Measurements from ENCODE around the gene KCNJ1.

The KCNJ1 gene

DNA sequence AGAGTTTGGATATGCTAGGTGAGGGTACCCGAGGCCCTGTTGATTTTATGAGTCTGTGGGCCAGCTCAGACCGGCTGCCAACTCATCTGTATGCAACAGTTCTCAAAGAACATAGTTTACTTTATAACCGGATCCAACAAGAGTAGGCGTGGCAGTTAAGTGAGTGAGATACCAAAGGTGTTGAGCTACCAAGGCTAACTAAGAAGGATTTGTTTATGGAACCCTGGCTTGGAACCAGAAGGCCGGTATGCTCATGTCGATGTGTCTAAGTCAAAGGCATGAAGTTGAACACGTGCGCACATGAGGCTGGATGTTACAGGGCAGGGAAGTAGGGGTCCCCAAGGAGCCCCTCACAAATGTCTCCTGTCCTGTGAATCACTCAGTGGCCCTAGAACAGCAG lies at the start of gene KCNJ1:
KCNJ1 (minus strand) TSS at position 20 of the 400 bp plus-strand sequence. CDS start 27,053 bp downstream, outside the sequence.
- DNase-seq, result no peak

DNA sequence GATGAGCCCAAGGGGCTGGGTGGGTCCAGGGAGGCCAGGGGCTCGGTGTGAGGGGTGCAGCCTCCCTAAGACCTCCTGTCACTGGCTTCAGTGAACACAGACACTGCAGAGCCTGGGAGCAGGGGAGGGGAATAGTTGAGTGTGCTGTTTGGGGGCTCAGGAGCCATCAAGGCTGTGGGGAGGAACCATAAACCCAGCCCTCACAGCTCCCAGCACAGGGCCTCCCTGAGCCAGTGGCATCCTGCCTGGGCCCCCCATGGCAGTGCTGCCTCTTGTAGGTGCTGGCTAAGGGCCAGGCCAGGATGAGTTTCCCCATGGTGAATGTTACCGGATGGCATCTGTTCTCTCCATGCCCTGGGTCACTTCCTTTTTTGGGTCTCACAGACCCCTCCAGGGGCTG lies 49.6 kb upstream of the KCNJ1 start:
- no peak for DNase-seq

DNA sequence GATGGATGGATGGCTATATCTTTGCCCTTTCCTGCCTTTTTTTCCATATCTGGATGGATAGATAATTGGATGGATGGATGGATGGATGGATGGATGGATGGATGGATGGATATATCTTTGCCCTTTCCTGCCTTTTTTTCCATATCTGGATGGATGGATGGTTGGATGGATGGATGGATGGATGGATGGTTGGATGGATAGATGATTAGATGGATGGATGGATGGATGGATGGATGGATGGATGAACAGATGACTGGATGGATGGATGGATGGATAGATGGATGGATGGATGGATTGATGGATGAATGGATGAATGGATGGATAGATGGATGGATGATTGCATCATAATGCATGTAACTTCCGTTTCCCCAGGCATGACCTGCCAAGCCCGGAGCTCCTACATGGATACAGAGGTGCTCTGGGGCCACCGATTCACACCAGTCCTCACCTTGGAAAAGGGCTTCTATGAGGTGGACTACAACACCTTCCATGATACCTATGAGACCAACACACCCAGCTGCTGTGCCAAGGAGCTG lies 49.0 kb upstream of the KCNJ1 start:
- DNase-seq, result no peak

DNA sequence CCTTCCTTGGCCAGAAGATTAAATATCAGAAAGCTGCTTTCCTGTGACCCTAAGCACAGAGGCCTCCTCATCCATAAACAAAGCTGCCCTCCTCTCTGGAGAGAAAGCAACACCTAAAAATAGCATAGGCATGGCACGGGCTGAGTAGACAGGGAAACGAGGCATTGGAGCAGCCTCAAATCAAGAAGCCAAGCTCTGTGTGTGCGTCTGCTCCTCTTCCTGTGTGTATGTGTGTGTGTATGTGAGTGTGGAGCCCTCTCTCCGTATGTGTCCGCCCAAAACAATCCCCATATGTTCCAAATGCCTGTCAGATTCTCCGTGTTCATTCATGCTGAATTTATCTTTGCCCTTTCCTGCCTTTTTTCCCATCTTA lies 48.0 kb upstream of the KCNJ1 start:
- DNase-seq, result no peak

DNA sequence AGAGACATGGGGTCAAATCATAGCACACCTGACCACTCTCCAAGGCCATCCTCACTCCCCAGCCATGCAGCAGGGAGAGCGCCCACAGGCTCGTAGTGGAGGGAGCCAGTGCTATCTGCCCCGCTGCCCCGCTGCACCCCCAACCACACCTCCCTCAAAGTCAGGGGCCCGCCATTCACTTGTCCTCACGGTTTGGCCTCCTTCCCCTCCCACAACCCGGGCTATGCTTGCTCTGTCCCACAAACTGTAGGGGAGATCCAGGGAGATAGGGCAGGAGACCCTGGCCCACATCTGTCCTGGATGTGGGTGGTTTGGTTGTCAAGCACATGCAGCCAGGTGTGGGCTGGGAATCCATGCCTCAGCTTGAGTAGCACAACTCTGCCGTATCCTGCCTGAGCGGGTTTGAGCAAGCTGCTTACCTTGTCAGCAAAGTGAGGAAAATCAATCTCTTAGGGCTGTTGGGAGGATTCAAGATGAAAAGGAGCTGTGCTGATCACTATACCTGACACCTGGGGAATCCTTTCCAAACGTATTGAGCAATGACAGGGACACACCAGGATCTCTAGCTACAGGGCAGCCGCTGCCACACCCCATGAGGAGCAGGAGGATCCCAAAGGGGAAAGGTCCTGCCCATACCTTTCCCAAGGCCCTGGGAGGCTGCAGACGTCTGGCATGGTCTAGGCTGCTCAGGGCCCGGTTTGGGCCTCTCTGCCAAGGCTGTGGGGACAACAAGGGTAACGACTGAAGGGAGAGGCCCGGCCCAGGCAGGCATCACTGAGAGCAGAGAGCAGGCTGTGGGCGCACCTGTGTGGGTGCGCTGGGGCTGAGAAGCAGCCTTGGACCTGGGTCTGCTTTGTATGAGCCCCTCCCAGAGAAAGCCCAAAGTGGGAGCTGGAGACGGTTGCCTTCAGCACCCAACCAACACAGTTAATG lies 47.4 kb upstream of the KCNJ1 start:
- DNase-seq, result no peak

DNA sequence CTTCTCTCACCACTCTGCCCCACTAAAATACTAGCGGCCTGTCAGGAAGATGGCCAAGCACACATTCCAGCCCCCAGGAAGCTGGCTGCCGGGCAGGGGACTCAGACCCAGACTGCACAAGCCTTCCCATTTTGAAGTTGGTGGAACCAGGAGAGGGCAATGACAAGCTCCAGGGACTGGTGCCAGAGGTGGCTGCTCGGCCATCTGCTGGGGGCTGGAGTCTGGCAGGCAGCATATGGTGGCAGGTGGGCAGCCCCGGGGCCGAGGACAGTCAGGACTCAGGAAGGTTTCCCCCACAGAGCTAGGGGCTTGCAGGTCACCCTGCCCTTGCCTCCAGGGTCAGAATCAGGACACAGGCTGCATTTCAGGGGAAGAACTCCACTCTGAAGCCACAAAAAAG lies 46.7 kb upstream of the KCNJ1 start:
- DNase-seq, result no peak

DNA sequence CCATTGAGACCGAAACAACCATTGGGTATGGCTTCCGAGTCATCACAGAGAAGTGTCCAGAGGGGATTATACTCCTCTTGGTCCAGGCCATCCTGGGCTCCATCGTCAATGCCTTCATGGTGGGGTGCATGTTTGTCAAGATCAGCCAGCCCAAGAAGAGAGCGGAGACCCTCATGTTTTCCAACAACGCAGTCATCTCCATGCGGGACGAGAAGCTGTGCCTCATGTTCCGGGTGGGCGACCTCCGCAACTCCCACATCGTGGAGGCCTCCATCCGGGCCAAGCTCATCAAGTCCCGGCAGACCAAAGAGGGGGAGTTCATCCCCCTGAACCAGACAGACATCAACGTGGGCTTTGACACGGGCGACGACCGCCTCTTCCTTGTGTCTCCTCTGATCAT lies 44.6 kb upstream of the KCNJ1 start:
- DNase-seq, result no peak

DNA sequence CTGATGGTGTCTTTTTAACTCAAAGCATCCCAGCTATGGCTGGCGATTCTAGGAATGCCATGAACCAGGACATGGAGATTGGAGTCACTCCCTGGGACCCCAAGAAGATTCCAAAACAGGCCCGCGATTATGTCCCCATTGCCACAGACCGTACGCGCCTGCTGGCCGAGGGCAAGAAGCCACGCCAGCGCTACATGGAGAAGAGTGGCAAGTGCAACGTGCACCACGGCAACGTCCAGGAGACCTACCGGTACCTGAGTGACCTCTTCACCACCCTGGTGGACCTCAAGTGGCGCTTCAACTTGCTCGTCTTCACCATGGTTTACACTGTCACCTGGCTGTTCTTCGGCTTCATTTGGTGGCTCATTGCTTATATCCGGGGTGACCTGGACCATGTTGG lies 44.1 kb upstream of the KCNJ1 start:
- DNase-seq, result no peak

DNA sequence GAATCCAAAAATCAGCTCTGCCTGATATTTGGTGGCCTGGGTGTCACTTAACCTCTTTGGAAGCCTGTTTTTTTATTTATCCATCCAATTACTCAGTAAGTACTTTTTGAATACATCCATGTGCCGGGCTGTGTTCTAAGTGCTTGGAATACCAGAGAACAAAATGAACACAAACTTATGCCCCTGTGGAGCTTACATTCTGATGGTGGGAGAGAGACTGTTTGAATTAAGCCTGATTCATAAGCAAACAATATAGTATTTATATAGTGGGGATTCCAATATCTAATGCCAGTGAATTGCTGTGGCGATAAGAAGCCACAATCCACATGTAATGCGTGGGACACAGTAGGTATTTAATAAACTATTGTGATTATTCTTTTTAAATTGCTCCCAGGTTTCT lies 43.5 kb upstream of the KCNJ1 start:
- DNase-seq, result no peak

DNA sequence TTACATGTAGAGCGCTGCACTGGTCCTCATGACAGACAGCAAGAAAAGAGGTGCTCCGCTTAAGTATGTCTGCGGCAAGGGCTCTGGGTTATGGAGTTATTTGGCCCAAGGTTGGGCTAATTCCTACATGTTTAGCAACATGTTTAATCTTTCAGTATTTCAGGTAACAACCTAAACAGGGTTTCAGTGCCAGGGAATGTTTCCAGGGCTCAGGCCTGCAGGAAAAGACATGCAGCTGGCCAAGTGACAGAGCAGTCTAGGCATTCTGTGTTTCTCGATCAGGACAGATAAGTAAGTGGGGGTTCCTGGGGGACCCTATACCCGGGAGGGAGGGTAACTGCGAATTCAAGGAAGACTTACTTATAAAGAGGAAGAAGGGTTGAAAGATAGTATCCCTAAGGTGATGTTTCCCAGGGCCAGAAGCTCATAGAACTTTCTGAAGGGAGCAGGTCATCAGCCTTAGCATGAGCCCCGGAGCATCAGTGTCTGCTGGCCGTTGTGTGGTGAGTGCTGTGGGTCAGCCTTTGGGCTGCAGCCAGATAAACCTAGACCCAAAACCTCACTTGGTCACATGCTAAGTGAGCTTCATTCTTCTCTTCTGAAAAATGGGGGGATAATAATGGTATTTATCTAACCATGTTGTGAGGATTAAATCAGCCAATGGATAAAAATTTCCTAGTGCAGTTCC lies 42.5 kb upstream of the KCNJ1 start:
- no peak for DNase-seq

DNA sequence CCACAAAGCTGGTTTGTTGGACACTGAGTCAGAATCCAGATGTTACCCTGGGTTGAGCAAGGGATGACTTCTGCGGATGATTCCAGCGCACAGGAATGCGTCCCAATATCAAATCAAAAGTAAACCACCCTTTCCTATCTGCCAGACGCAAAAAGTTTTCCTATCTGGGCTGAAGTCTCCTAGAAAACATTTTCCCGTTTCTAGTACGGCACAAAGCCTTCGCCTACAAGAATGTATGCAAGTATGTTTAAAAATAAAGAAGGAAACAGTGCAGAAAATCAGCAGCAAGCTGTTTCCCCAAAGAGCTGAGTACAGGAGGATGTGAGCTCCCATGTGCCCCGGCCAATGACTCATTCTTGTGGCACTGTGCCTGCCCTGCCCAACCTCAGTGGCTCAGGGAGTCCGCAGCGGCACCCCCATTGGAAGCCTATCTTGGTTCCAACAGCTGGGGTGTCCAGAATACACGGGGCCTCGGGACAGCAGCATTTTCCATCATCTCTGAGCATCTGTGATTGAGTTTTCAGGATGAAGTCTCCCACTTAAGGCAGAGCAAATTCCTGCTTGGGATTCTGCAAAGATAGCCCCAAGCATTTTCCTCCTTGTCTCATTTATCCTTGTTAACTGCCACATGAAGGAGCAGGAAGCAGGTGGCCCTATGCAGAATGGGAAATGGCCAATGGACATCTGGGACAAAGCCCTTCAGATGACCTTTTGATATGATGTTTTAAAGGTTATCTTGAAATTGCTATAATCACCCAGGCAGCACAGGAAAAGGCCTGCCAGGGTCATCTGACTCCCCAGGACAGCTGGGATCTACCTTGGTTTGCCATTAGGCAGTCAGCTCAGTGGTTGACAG lies 41.5 kb upstream of the KCNJ1 start:
- DNase-seq, result no peak

DNA sequence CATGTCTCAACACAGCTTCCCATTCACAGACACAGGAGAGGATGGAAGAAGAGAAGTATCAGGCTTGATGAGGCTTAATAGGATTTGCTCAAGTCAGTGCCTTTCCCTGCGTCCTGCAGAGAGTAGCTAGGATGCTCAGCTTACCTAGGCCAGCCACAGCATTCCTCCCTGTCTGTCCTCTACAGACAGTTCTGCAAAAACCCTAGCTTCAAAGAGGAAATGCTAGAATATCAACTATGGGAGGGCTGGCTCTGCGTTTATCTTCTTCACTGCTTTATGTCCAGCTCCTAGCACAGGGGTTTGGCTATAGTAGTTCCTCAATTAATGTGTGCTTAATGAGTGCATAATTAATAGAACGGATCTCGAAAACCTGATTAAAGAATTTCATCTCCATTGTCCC lies 40.5 kb upstream of the KCNJ1 start:
- DNase-seq, result no peak

DNA sequence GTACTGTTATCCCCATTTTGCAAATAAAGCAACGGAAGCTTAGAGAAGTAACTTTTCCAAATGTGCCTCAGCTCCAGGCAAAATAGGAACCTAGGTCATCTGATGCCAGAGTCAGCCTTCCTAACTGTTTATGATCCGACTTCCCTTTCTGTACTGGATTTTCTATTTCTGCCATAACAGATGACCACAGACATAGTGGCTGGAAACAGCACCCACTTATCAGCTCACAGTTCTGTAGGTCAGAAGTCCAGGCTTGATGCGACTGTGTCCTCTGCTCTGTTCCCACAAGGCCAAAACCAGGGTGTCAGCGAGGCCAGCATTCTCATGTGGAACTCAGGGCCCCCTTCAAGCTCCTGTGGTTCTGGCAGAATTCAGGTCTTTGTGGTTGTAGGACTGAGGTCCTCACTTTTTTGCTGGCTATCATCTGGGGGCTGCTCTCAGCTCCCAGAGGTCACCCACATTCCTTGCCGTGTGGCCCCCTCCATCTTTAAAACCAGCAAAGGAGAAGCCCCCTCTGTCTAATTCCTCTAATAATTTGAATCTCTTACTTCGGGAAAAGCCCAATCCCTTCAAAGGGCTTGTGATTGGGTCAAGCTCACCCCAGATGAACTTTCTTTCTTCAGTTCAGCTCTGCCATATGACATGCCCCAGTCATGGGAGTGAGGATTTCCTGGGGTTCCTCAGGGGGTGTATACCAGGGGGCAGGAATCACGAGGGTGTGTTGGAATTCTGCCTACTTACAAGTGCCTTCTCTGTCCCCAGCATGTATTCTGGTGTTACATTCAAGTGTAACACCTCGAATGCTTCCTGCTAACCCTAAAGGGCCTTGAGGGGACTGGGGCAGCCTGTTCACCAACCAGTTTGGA lies 39.3 kb upstream of the KCNJ1 start:
- DNase-seq, result no peak

DNA sequence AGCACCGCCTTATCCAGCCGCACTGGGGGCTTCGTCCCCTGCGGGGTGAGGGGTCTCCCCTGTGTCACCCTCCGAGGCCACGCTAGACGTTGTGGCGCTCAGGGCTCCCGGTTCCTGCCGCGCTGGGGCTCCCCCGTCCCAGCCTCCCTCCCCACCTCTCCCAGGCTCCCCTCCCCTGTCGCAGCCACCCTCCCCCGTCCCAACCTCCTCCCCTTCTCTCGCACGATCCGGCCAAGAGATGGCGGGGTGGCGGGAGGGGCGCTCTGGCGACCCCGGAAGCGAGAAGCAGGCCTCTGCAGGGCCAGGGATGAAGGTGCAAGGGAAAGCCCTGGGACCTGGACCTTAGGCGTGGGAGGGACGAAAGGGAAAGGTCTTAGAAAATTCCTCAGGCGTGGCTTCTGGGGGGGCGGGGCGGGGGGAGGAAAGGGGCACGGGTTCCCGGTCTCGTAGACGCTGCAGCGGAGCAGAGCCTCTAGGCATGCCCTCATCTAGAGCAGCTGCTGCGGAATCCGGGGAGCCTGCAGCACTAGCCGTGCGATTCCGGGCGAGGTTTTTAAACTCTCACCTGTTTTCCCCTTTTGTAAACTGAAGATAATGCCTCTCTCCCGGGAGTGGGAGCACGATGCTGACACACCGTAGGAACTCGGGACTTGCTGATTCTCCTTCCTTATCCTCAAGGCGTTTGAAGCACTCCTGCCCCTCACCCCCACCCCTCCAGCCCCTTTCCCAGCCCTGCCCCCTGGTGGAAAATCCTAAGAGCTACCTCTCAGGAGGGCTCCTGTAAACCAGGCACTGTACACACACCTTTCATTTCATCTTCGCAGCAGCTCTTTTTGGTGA lies 38.5 kb upstream of the KCNJ1 start:
- no peak for DNase-seq

DNA sequence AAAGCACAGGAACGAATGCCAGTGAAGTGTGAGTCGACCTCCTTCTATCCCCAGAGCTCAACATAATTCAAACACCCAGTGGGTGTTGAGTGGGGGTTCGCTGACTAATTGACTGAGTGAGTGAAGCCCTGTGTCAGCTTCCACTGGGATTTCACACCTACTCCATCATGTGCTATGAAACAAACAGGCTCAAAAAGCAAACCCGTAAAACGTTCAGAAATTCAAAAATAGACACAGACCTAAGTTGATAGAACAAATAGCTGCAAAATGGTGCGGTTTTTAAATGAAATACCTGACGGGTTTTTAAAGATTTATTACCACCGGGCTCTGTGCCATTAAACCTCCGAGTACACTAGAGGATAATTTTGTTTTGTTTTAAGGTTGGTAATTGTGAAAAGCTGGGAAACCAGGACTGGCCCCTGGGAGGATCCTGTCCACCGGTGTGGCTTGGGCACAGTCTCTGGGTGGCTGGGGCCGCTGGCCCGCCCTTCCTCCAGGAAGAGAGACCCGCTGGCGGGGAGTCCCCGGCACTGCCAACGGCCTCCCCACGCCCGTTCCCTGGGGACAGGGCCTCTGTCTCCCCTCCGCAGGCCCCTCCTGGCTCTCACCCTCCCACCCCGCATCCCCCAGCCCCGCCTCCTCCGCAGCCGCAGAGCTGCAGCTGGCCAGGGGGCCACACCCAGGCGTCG lies 37.7 kb upstream of the KCNJ1 start:
- DNase-seq, result no peak

DNA sequence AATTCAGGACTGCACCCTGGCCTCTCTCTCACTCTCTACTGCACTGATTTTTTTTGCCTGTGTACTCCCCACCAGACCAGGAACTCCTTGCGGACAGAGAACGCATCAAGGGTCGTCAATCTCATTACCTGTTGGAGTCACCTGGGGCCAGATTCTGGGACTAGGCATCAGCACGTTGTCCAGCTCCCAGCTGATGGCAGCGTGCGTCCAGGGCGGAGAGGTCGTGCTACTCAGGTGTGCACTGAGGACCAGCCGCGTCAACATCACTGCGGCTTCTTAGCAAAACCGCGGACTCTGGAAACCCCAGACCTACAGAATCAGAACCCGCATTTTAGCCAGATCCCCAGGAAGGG lies 37.2 kb upstream of the KCNJ1 start:
- DNase-seq, result no peak

DNA sequence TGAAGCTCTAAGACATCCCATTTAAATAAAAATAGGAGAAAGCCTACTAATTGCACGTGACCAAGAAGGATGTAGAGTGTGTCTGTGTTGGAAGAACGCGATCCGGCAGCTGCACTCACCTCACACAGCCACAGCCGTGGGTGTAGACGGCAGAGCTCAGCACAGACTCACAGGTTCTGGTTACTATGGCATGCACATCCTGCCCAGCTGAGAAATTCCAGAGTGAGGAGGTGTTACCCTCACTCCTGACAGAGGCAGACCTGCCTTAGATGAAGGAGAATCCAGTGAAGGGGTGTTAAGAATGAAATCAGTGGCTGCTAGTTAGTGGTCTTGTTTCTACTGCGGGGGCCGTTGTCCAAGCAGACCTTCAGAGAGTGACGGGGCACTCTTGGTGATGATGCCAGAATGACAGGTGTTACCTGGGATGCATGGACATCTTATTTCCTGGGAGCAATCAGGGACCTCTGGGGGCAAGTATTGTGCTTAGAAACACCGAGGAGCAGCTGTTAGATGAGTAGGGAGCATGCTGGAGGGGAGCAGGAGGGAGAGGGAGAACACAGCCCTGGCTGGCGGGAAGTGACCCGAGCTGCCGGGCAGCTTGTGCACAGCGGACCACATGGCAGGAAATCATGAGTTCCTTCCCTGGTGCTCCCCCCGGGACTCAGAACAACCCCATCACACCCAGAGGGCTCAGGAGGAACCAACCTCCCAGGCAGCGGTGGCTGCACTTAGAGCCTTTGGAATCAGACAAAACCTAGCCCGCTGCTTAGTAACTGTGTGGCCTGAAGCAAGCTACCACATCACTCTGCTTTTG lies 36.4 kb upstream of the KCNJ1 start:
- DNase-seq, result no peak

DNA sequence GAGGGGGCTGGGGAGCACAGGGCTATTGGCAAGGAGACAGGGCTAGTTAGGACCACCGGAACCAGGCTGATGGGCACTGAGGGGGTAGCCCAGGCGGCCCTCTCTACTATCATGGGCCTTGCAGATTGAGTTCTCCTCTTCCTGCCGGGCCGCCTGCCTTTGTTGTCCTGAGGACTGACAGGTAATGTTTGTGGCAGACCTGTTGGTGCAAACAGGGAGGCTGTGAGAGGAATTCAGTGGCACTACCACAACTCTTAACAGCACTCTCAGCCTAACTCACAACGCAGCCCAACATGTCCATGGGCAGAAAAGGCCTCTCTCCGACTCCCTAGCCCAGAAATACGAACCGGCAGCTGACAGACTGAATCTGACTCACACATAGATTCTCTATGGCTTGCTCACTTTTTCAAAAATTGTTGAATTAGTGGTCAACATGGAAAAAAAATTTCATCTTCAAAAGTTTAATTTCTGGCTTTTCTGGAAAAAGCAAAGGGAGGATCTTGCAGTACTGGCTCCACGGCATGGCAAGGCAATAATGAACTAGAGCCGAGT lies 35.5 kb upstream of the KCNJ1 start:
- no peak for DNase-seq
